SK-N-DZ (cell line): Measurements from ENCODE around the gene CALML5. TPM values are rescaled to one million over a fixed set of nuclear protein-coding genes. Genes with fewer than 3 reads are reported as not detected.

Source experiments
- DNase-seq: peaks from one replicate; pipeline ENCODE4 v3.0.0-alpha.2; 2015; ENCODE audit warnings: low spot score
- polyA plus RNA-seq, 2 experiments: library from polyadenylated mRNA; depleted of rRNA; stranded (reverse); fragments of >200 nt; gene quantifications; 2 replicates each; pipeline ENCODE4 v1.2.3, GENCODE V29; 2014

CALML5 gene, protein sequence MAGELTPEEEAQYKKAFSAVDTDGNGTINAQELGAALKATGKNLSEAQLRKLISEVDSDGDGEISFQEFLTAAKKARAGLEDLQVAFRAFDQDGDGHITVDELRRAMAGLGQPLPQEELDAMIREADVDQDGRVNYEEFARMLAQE
- not detected in 2 replicates for polyA plus RNA-seq (2014; cell fraction: cytosol; rRNA removed)
- not detected in 2 replicates for polyA plus RNA-seq (2014; cell fraction: nucleus; rRNA removed)

DNA sequence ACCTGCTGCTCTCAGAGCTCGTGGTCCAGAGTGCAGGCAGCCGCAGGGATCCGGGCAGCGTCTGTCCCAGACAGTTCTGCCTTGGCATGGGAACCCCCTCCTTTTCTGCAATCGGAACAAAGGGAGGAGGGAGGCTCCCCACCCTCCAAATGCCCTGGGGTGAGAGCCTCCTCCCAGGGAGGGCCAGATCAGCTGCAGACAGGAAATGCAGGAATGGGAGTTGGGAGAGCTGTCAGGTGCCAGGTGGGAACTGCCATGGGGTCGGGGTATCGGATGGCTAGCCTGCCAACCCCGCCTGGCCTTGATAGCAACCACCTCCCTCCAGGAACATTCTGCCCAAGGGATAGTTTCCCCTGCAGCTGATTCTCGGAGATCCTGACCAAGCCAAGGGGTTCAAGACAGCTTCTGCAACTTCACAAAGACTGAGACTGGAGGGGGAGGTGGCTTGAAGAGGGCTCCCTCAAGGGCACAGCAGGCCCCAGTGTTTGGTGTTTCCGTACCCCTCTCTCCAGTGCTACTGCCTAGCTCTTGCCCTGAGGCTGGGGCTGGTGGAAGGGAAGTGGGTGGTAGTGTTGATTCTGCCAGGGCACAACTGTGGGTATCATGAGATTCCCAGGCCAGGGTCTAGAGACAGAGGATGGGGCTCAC, at the start of gene CALML5:
CALML5 (minus strand) TSS at position 78 of the 648 bp plus-strand sequence. CDS start 132 bp downstream, outside the sequence.
- DNase-seq = no peak

DNA sequence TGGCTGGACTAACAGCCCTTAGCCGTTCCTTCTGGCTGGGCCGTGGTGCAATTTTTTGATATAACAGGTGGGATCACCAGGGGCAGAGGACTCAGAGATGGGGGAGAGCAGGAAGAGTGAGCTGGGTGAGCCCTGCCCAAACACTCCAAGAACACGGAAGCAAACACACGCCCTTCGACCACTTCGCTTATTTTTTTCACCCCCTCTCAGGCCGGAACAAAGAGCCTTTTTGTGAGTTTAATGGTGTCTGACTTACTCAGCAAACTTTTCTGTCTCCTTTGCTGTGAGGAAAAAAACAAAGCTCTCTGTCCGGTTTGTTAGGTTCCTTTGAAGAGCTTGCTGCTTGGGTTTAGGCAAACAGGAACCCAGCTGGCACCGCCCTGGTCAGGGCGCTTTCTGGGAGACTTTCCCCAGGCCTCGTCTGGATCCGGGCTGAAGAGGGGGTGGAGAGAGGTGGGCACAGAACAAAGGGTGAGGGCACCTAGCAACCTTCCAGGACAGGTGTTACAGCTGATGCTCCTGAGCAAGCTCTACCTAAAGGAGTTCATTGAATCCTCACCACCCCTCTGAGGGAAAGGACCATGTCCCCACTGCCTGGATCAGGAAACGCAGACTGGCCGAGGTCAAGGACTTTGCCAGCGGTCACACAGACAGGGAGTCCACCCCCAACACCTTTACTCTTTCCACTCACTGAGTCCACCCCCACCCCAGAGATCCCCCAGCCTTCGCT, 48.7 kb upstream of the CALML5 start:
- DNase-seq = no peak

DNA sequence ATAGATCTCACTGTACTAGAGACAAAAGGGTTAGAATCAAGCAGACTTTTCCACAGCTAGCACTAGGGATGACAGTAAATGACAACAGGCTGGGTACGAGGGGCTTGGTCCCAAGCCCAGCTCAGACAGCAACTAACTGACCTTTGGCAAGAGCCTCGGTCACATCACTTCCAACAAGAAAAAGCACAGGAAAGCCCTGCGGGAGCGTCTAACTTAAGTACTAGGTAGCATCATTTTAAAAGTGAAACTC, 48.2 kb upstream of the CALML5 start:
- no peak for DNase-seq

DNA sequence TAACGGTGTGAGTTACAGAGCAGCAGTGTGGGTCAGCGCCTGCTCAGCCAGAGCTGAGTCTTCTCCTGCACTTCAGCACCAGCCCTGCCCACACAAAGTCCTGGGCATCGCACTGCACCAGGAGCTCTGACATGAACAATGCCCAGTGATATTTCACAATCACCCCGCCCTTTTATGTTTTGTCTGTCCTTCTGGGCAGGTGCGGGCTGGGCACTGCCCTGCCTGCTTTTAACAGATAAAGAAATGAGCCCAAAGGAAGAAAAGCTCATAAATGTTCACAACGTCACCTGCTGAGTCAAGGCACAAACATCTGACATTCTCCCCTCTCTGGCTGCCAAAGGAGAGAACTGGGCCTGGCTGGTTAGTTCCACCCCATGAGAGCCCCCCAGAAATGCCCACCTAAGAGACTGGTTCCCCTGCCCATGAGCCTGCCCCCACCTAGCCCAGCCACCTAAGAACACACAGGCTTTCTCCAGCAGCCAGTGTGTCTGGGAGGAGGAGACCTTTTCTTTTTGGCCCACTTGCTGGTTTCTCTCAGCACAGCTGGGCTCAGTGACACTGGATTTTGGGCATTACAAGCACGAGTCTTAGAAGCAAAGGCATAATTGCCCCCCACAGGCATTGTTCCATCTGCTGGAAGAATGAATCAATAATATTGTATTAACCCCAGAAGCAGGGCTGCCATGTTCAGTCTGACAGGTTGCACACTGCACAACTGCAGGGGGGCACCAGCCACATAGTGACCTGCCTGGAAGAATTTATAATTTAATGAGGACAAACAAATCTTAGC, 47.7 kb upstream of the CALML5 start:
- DNase-seq = no peak

DNA sequence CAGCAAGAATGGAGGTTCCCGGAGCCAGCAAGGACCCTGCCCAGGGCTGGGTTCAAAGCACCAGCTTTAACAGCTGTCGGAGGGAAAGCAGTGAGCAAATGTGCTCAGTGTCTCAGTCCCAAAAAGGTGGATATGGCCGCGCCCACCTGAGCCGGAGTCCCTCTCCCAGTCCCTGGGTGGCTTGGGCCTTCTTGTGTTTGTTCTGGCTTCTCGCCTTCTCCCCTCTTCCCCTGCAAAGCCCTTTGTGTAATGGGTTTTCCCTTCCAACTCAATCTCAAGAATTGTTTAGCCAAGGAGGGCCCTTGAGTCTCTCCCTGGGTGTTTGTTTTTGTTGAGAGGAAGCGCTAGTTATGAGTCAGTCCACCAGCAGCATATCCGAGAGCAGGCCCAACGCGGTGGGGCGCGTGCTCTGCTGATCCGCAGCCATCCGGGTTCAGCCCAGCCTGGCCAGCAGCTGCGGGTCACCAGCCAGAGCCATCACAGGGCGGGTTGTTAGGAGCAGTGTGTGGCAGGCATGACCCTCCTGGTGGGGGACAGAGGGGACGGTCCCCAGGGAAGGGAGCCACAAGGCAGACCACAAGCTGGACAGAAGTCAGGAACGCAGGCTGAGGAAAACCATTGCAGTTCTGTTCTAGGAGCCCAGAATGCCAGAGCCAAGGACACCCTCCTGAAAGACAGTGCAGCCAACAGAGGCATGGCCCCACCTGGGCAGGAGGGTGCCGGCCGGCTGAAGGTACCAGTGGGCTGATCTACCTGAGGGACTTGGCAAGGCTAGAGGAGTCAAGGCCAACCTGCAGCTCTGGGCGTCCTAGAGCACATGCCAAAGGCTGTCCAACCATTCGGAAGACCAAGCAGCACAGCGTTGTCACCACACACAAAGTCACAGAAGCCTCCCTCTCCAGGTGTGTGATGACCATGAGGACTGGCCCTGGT, 46.7 kb upstream of the CALML5 start:
- no peak for DNase-seq

DNA sequence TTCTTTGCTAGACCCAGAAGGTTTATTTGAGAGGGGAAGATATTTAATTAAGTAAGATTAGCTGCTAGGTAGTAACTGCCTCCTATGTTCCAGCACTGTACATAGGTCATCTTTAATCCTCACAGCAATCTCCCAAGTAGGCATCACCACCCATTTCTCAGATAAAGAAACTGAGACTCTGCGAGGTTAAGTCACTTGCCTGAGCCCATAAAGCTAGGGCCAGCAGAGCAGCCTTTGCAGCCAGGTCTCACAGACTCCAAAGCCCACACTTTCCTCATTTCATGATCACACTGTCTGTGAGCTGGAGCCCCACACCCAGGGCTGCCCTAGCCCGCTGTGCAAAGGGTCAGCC, 46.0 kb upstream of the CALML5 start:
- DNase-seq = no peak

DNA sequence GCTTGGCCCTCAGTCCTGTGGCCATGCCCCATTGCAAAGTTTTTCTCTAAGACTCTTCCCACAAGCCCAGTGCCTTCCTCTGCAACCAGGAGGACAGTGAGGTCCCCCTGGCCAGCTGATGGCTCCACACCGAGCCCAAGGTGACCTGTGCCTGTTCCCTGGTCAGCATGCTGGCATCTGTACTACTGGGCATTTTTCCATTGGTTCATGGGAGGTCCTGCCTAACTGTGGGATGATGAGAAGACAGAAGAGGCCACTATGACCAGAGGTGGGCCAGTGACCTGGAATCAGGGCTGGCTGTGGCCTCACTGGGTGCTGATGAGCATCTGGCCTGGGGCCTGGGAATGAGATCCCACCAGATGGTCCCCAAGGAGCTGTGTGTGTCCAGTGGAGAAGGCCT, 45.6 kb upstream of the CALML5 start:
- DNase-seq = no peak

DNA sequence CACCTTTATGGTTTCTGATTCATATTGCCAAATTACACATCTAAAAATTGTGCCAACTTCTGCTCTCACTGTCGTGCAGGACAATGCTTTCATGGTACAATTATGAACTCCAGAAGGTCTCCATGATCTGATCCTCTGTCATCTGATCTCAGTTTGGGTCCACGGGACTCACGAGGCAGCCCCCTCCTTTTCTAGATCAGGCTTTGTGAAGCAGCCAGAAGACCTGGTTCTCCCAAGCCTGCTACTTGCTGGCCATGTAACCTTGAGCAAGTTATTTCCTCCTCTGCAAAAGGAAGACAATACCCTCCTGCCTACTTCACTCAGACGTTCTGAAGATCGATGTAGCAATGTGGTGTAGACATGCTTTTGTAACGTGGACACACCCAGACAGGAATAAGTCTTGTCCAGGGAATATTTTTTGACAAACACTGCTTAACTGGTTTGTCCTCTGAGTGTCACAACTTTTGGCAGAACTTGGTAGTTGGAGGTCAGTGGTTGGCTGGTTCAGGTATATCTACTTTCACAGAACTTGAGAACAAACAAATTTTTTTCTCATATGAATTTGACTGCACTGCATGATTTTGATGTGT, 44.9 kb upstream of the CALML5 start:
- no peak for DNase-seq

DNA sequence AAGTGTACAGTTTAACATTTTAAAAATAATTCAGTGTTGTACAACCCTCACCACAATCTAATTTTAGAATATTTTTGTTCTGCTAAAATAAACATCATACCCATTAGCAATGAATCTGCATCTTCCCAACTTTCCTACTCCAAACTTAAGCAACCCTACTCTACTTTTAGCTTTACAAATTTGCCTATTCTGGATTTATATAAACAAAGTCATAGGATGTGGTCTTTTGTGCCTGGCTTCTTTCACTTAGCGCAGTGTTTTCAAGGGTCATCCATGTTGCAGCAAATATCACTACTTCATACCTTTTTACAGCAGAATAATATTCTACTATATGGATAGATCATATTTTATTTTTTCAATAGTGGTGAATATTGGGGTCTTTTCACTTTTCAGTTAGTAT, 44.3 kb upstream of the CALML5 start:
- DNase-seq = no peak

DNA sequence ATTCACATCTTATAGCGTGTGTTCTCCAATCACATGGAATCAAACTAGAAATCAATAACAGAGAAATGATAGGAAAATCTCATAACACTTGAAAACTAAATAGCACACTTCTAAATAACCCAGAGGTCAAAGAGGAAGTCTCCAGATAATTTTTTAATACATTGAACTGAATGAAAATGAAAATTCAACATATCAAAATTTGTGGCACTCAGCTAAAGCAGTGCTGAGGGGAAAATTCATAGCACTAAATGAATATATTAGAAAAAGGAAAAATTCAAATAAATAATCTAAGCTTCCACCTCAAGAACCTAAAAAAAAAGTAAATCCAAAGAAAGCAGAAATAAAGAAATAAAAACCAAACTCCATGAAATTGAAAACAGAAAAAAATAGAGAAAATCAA, 42.7 kb upstream of the CALML5 start:
- DNase-seq = no peak

DNA sequence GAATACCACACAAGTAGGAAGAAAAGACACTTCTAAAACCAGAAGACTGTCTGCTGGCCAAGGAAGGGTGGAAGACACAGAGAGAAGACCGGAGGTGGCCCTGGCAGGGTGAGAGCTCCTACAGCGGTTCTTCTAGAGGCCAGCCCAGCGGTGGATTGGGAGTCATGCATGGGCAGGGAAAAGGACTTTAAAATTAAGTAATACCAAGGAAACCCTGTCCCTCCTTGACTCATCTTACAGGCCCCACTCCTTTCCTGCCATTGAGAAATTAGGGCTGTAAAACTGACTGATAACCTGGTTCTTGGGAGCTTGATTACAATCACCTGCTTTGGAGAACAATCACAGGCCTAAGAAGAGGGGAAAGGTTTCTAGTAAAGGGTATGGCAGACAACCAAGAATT, 41.5 kb upstream of the CALML5 start:
- no peak for DNase-seq

DNA sequence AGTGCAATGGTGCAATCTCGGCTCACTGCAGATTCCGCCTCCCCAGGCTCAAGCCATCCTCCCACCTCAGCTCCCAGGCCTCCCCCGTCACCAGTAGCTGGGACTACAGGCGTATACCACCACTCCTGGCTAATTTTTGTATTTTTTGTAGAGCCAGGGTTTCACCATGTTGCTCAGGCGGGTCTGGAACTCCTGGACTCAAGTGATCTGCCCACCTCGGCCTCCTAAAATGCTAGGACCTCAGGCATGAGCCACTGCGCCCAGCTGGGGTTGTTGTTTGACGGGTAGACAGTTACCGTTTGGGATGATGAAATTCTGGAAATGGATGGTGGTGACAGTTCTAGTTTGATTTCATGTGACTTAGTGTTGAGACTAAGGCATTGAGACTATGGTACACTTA, 40.7 kb upstream of the CALML5 start:
- no peak for DNase-seq

DNA sequence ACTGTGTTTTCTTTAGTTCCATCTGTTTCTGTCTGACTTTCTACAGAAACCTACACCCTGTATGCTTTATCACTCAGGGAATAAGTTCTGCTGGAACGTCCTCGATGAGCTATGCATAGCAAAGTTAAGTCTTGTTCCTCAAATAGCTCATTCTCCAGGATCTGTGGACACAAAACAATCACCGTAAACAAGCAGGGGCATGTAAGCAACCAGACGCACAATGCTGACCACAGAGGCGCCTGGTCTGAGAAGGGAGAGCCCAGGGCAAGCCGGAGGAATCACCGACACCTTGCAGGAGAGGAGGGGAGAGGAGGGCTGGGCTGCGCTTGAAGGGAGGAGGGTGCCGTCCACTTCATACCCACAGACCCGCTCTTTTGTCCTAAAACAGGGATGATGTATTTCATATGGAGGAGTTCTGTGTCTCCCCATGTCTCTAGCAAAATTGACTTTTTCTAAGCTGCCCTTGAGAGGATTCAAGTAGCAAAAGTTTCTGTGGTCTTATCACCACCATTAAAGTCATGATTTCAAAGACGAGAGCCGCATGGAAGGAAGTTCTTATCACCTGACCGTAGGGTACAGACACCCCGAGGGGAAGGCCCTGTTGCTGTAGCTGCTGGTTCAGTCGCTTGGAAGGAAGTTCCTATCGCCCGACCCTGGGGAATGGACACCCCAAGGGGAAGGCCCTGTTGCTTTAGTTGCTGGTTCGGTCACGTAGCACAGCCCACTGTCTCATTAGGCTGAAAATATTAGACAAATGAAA, 39.7 kb upstream of the CALML5 start:
- no peak for DNase-seq

DNA sequence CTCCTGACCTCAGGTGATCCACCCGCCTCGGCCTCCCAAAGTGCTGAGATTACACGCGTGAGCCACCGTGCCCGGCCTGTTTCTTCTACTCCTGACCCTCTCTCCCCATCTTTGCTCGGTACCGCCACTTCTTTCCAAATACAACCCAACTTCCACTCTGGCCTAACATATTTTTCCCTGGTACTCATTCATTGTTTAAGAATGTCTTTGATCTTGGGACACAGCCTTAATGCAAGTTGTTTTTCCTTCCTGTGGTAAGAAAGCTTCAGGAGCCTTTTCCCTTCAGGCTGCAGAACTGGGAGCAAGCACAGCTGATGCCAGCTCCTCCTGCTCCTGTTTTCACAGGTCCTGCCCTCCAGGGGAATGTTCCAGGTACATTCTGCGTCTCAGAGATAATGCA, 39.1 kb upstream of the CALML5 start:
- DNase-seq = no peak

DNA sequence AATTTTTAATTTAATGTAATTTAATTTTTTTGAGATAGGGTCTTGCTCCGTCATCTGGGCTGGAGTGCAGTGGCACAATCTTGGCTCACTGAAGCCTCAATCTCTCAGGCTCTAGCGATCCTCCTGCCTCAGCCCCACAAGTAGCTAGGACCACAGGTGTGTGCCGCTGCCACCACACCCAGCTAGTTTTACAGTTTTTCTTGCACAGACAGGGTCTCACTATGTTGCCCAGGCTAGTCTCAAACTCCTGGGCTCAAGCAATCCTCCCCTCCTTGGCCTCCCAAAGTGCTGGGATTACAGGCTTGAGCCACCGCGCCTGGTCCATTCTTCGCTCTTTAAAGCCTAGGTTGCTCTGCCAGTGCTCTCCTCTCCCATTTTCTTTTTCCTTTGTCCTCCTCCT, 38.3 kb upstream of the CALML5 start:
- no peak for DNase-seq

DNA sequence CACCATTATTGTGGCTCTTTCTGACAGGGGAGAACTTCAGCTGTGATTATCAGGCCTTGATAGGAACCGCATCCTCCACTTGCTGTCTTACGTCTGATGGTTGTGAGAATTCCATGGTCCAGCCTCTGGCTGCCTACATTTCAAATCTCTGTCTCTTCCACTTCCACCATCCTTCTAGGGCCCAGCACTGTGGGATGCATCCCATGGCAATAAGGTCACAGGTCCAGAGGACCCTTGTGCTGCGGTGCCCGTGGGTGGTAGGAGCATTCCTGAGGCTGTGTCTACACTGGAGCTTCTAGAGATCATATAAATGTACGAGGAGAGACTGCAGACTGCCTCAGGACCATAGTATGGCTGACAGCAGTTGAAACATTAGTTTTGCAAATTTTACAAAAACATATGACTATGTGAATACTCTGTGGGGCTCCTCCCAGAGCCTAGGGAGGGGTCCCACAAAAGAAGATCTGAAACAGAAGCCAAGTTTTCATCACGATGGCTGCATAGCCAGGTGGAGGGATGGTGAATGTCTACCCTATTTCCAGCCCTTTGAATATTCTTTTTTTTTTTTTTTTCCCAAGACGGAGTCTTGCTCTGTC, 37.2 kb upstream of the CALML5 start:
- DNase-seq = no peak

DNA sequence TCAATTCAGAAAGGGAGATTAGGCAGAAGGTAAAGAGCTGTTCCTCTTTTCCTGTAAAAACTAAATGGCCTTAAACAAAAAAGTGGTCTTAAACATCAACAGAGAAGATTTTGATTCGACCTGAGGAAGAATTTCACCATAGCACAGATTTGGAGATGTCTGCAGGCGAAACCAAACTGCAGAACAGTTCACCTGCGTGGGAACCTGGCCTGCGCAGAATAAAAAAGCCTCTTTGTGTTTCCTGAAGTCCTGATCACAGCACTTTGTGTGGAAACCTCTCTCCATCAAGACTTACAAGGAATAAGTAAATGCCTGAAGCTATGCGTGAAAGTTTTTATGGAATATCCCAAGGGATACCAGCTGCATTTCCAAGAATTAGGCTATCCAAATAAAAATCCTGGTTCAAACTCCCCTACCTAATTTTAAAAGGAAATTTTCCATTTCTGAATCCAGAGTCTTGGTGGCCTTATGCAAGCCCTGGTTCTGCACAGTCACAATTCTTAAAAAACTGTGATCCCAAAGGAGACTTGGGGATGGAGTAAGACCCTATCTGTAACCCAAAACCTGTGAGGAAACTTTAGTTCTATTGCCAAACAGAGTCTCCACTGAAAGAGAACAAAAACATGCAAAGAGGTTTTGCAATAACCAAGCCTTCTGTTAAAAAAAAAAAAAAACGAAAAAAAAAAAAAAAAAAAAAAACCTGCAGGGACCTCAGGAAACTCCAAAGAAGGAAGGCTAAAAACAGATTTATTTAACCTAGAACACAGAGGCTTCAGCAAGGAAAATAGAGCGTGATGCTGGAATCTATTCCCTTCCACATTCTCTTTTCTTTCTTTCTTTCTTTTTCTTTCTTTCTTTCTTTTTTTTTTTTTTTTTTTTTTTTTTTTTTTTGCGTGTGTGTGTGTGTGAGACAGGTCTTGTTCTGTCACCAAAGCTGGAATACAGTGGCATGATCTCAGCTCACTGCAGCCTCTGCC, 35.8 kb upstream of the CALML5 start:
- no peak for DNase-seq

DNA sequence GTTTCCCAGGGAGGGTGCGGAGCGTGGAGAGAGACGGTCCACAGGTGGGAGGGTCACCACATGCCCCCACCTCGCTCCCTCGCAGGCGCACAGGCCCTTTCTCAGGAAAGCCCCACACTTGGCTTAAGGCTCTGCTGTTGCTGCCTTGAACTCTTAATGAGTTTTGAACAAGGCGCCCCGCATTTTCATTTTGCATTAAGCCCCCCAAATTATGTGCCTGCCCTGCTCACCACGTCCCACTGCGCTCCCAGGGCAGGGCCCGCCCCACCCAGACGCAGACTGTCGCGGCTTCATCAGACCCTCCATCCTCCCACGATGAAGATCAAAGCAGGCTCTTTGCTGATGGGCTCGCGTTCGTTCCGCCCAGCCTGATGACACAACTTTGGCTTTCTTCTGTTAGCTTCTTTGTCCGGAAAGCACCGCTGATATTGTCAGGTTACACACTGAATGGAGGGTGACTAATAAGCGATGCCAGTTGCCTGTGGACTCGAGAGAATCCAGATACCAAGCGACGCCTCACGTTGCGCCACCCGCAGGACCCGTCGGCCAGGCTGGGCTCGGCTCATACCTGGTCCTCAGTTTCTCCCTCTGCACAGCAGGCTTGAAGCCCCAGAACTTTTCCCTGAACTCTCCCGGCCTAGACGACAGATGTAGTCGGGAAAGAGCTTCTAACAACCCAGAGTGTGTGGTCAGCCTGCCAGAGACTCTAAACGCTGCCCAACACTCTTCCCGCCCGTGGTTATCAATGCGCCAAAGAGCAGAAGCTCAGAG, 34.9 kb upstream of the CALML5 start:
- no peak for DNase-seq
